Adrenal gland (tissue), 12 donors: ENCODE data around the gene RAB20. TPM values are rescaled to one million over a fixed set of nuclear protein-coding genes. Genes with fewer than 3 reads are reported as not detected.

Experiments used
- DNase-seq, 7 donors: peaks; one replicate each; pipeline ENCODE4 v3.0.0-alpha.2; 2019 to 2020
- H3K27ac ChIP-seq, 5 donors: fragments of 200-600 bp; sonication (generic) in 4 of 5; 1 replicate in 3 of 5; 2 replicates in 2 of 5; pipeline versions ENCODE4 v1.5.1 to v1.8.0; 2016 to 2020; ENCODE audit warnings: mild to moderate bottlenecking in 1 of 5
- H3K27me3 ChIP-seq: fragments of 200-600 bp; 2 replicates; pipeline ENCODE4 v1.8.0; 2021
- H3K36me3 ChIP-seq, 2 donors: fragments of 200-600 bp; replicated peaks in 1 of 2; 1 replicate in 1 of 2; 2 replicates in 1 of 2; pipeline versions ENCODE4 v1.5.1 to v1.8.0; 2018 to 2022
- H3K4me1 ChIP-seq, 2 donors: fragments of 200-600 bp; replicated peaks in 1 of 2; 1 replicate in 1 of 2; 2 replicates in 1 of 2; pipeline versions ENCODE4 v1.5.1 to v1.8.0; 2018 to 2021
- H3K4me3 ChIP-seq, 4 donors: fragments of 200-600 bp; sonication (generic) in 3 of 4; one replicate each; pipeline ENCODE4 v1.5.1; 2016 to 2018
- H3K9me3 ChIP-seq, 3 donors: fragments of 200-600 bp; sonication (generic) in 1 of 3; replicated peaks in 1 of 3; 1 replicate in 2 of 3; 2 replicates in 1 of 3; pipeline versions ENCODE4 v1.5.1 to v1.8.0; 2016 to 2021
- CTCF ChIP-seq, 6 experiments: fragments of 450-650 bp in 4 of 6; fragments of 200-600 bp in 2 of 6; sonication (generic) in 1 of 6; IDR thresholded peaks; 1 replicate in 5 of 6; 2 replicates in 1 of 6; pipeline versions ENCODE4 v1.5.1 to v1.8.0; 2016 to 2021; ENCODE audit warnings: antibody characterized with exemption in 6 of 6, mild to moderate bottlenecking in 2 of 6, moderate library complexity in 1 of 6
- POLR2A ChIP-seq, 2 donors: fragments of 450-650 bp; IDR thresholded peaks; one replicate each; pipeline ENCODE4 v1.6.1; 2017; ENCODE audit warnings: antibody characterized with exemption in 2 of 2, mild to moderate bottlenecking in 2 of 2, moderate library complexity in 1 of 2
- WGBS, 4 donors: extraction: QIAGEN DNeasy Blood & Tissue Kit in 2 of 4; methylation state at CpG; one replicate each; pipeline versions ENCODE4 v1.1.5 to v1.1.7; 2013 to 2017; 5-methylcytosine and 5-hydroxymethylcytosine counted together
- intact Hi-C, 2 donors: fragments of 100-400 bp; cut with DNase I; formaldehyde crosslinking; loops; one replicate each; pipeline versions ENCODE4 v1.14.1 to v1.15.0; 2022 to 2023
- polyA plus RNA-seq, 3 donors: library from polyadenylated mRNA; stranded (reverse); fragments of 200-250 nt in 2 of 3; fragments of 350-450 nt in 1 of 3; fragmentation: Illumina TruSeq in 1 of 3; extraction: RNeasy Lipid Tissue Mini Kit (QIAGEN cat#74804) in 1 of 3; gene quantifications; one replicate each; pipeline ENCODE4 v1.2.3, GENCODE V29; 2013 to 2014
- total RNA-seq, 9 donors: library from RNA; depleted of rRNA in 4 of 9; stranded (reverse); fragments of >200 nt in 4 of 9; fragments of 120-200 nt in 1 of 9; fragmentation: NEBNext Ultra II Directional in 1 of 9; extraction: Animal tissue kit (Norgen Biotek cat#: 25700) in 1 of 9; gene quantifications; one replicate each; pipeline versions ENCODE4 v1.1.0 to v1.2.4, GENCODE V29; 2013 to 2023
- donor health status: healthy with polysubstance abuse.
- donor health status: Bipolar disorder and iron deficiency.
- donor health status: DM: yes; HTN: yes; CAD: no.
- donor health status: DM: no; HTN: no; CAD: no.
- donor health status: DM: no; HTN: no; CAD: no.
- donor health status: DM: yes; HTN: yes; CAD: no.

The RAB20 gene
- total and polyA plus RNA-seq, 12 donors, result 15.0 to 259 (median 40.5) TPM

- Histone ChIP-seq H3K9me3 (no peaks in the 10 kb centered on the region), H3K4me3 (no peak overlapping the region), H3K27me3 (no peaks in the 10 kb centered on the region), H3K4me1 (peaks cover 9 to 25% of the 10 kb centered on the region in 2 donors), H3K36me3 (peaks cover 0 to 31% of the 10 kb centered on the region in 2 donors), H3K27ac (no peak overlapping the region)
- WGBS, 4 donors, result 94 to 97% (median 95%) methylated on average over 25 to 31 of the region's 31 CpGs
- DNase-seq, result no peak
- intact Hi-C loops, result no loop called here
- TF ChIP-seq CTCF (IDR thresholded peaks at IDR 0.05) (no peak), POLR2A (IDR thresholded peaks at IDR 0.05) (no peak)
Measured at GRCh38 chr13:110511509-110512181, 49.9 kb downstream of the RAB20 start.

GRCh38 chr13:110509971-110510786 lies 51.3 kb downstream of the RAB20 start:
- Histone ChIP-seq H3K36me3 (peaks cover 0 to 31% of the 10 kb centered on the region in 2 donors), H3K4me1 (peaks cover 11 to 28% of the 10 kb centered on the region in 2 donors), H3K9me3 (no peaks in the 10 kb centered on the region), H3K27ac (peak overlapping the region in 3 of 5 donors; percentile 5 to 80 (median 55)), H3K27me3 (no peaks in the 10 kb centered on the region), H3K4me3 (no peak overlapping the region)
- intact Hi-C loops, result no loop called here
- TF ChIP-seq POLR2A (IDR thresholded peaks at IDR 0.05) (no peak), CTCF (IDR thresholded peaks at IDR 0.05) (no peak)
- WGBS, 4 donors, result 60 to 66% (median 65%) methylated on average over 11 to 18 of the region's 18 CpGs
- DNase-seq, result peak in 1 of 7 donors; percentile 43

GRCh38 chr13:110509478-110509926 lies 52.0 kb downstream of the RAB20 start:
- Histone ChIP-seq H3K9me3 (no peaks in the 10 kb centered on the region), H3K27ac (peak overlapping the region in 3 of 5 donors; percentile 37 to 80 (median 55)), H3K4me1 (peaks cover 11 to 28% of the 10 kb centered on the region in 2 donors), H3K27me3 (no peaks in the 10 kb centered on the region), H3K4me3 (no peak overlapping the region), H3K36me3 (peaks cover 0 to 31% of the 10 kb centered on the region in 2 donors)
- intact Hi-C loops, result no loop called here
- no peak for TF ChIP-seq POLR2A (IDR thresholded peaks at IDR 0.05)
- TF ChIP-seq CTCF (IDR thresholded peaks at IDR 0.05), result no peak
- DNase-seq, result no peak
- WGBS, 4 donors, result 11 to 35% (median 30%) methylated on average over 3 to 4 of the region's 4 CpGs

- H3K4me1 ChIP-seq, result peaks cover 18 to 36% of the 10 kb centered on the region in 2 donors
- WGBS, 4 donors, result 84 to 98% (median 93%) methylated on average over 8 to 23 of the region's 23 CpGs
Measured at GRCh38 chr13:110507678-110508381, 53.7 kb downstream of the RAB20 start.

More at GRCh38 chr13:110507678-110508381, 53.7 kb downstream of the RAB20 start:
- Histone ChIP-seq H3K9me3 (no peaks in the 10 kb centered on the region), H3K36me3 (peaks cover 0 to 22% of the 10 kb centered on the region in 2 donors), H3K27ac (peak overlapping the region in 3 of 5 donors; percentile 26 to 71 (median 52)), H3K4me3 (no peak overlapping the region), H3K27me3 (no peaks in the 10 kb centered on the region)
- TF ChIP-seq CTCF (IDR thresholded peaks at IDR 0.05) (no peak), POLR2A (IDR thresholded peaks at IDR 0.05) (no peak)
- DNase-seq, result no peak
- intact Hi-C loops, result no loop called here
